GM15510 (cell line): Measurements from ENCODE around the gene MTREX.

Experiments used
- POLR2A ChIP-seq: IDR thresholded peaks from 3 replicates; pipeline ENCODE4 v1.6.1; 2011; ENCODE audit warnings: borderline replicate concordance; ENCODE audit not compliant: insufficient read length; ENCODE audit errors: extremely low read depth

MTREX gene

GRCh38 chr5:55393501-55394175 is 85.8 kb downstream of the MTREX start:
- no peak for TF ChIP-seq POLR2A

GRCh38 chr5:55402199-55402598 is 94.4 kb downstream of the MTREX start:
- no peak for TF ChIP-seq POLR2A

DNA sequence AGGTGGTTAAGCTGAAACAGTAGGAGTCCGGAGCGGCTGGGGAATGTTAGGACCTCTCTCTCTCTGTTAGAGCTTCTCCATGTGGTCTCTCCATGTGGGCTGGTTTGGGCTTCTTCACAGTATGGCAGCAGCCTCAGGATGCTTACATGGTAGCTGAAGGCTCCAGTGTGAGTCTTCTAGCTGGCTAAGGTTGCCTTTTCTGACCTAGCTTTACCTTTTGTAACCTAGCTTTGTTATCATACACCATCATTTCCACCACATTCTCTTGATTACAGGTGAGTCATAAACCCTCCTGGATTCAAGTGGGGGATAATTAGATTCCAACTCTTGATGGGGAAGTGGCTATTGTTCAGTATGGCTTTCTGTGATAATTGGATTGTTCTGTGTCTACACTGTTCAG is 98.5 kb downstream of the MTREX start:
- TF ChIP-seq POLR2A, result no peak

DNA sequence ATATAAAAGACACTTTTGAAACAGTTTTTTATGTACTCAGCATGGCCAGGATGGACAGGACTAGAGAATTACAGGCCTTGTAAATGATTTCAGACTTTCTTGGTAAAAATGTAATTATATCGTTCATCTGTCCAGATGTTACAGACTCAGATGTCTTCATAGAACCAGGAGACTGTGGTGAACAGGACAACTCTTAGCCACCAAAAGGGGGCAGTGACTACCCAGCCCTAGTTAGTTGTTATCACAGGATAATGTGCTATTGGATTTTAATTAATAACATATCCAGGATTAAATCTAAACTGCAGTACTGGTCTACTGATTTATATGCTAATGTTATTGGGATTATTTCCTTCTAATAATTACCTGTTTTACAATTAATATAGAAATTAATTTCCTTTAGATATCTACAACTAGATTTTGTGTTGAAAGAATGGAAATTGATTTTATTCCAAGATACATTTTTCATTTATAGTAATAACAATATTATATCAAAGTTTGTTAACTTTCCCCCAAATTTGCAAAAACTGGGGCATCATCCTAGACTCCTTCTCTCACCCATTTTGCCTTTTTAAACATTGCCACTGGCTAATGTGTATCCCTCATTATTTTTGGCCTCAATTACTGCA is 99.4 kb downstream of the MTREX start:
- TF ChIP-seq POLR2A, result no peak

DNA sequence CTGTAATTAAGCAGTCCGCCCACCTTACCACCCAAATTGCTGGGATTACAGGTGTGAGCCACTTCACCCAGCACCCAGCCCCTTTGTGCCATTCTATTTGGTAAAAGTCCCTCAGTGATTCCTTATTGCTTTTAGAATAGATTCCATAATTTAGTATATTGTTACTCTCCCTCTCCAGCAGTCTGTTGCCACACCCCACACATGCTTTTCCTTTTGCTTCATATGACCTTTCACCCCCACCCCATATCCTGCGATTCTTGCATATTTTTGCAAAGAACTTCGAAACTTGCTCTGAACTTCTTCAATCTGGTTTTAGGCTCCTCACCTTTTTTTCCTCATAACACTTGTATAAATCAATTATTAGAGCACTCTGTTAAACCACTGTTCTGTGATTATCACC is 100.2 kb downstream of the MTREX start:
- no peak for TF ChIP-seq POLR2A

DNA sequence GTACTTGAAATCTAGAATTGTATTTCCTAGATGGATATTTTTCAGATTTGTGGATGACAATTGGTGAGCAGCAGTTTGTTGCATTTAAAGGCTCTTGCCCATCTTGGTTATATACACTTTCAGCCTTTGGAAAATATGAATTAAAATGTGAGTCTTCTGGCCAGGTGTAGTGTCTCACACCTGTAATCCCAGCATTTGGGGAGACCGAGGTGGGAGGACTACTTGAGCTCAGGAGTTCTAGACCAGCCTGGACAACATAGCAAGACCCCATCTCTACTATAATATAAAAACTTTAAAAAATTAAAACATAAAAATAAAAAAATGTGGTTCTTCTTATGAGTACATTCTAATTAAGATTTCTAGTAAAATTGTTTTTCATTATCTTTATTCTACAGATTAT is 102.0 kb downstream of the MTREX start:
- TF ChIP-seq POLR2A, result no peak

DNA sequence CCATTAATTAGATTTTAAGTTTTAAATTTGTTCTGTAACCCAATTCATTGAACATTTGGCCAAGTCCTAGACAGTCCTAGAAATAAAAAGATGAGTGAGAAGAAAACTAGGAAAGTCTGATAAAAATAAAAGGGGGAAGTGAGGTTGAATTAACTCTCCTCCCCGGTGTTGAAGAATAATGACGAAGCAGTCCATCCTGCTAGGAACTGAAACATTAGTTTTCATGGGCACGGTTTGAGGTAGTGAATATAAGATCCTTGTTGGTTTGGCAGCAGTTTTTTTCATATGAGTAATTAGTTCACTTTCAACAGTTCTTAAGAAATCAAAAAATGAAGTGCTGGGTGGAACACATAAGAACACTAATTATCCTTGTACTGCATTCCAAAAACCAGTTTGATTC is 103.1 kb downstream of the MTREX start:
- no peak for TF ChIP-seq POLR2A

DNA sequence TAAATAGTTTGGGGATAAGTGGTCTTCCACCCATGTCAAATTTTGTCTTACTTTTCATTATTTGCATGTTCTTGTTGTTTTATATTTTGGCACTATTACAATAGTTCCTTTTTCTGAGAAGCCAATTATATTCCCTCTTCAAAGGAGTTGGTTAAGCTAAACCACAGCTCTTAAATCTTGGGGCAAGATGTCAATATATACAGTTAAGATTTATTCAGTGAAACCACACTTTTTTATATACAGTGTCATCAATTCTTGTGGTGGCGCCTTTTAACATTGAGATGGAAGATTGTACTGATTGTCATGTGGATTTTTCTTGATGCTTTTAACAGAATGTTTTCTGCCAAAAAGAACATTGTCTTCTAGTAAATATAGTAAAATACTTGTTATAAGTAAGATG is 104.1 kb downstream of the MTREX start:
- TF ChIP-seq POLR2A, result no peak

DNA sequence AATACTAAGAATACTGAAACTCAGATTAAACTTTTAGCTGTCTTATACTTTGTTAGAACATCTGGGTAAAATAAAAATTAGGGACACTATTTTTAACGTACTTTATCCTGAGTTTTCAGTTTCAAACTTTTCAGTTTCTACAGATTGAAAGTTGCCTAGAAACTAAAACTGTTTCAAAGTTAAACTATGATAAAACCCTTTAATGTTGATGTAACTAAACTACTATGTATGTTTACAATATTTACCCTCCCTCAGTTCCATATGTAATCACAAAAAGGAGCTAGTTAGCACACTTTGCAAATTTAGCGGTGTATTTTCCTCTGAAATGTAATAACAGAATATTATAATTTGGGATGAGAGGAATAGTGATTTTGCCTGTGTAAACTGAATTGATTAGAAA is 105.9 kb downstream of the MTREX start:
- TF ChIP-seq POLR2A, result no peak

GRCh38 chr5:55415071-55415470 is 107.3 kb downstream of the MTREX start:
- no peak for TF ChIP-seq POLR2A

DNA sequence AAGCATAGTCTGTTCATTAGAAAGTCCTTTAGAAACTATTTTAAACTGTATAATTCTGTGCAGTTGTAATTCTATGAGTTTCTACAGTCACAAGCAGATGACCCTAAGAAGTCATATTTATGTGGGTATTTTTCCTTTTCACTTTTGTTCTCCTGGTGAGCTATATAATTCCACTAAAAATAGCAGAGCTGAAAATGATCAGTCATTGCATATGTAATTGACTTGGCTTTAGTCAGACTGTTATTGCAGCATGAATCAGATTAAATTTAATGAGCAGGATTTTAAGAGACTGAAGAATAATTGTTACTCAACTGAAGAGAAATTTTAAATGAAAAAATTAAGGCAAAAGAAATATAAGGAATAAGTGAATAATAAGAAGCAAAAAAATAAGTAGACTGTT is 108.5 kb downstream of the MTREX start:
- TF ChIP-seq POLR2A, result no peak

- TF ChIP-seq POLR2A, result no peak
Measured at GRCh38 chr5:55418994-55419968, 111.5 kb downstream of the MTREX start.

DNA sequence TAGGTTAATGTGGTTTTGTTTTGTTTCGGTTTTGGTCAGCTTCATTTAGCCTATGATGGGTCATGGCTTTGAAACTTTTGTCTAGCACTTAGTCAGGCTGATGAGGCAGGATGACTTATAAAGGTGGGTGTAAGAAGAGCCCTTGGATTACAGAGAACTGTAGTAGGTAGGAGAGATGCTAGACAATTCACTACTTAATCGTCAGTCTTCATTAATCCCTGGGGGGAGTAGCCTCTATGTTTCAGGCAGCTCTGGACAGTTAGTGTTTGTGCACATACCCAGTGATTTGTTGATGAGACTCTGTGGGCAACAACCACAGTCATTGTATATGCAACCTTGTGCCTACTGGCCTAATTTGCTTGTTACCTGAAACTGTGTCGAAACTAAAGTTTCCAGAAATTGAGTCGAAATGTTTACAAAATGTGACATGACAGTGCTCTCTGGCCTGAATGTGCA is 113.3 kb downstream of the MTREX start:
- TF ChIP-seq POLR2A, result no peak

DNA sequence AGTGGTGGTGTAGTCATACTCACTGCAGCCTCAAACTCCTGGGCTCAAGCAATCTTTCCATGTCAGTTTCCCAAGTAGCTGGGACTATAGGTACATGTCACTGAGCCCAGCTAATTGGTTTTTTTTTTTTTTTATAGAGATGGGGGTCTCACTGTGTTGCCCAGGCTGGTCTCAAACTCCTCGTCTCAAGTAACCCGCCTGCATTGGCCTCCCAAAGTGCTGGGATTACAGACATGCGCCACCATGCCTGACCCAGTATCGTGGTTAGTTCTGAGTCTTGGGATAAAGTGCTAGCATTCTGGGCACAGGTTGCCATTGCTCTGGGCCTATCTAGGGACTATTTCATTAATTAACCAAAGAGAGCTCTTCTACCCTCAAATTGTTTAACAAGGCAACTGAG is 118.7 kb downstream of the MTREX start:
- TF ChIP-seq POLR2A, result no peak

- TF ChIP-seq POLR2A, result no peak
Measured at GRCh38 chr5:55427157-55427556, 119.4 kb downstream of the MTREX start.
